GM18498 (cell line): ENCODE measurements around the gene HDGFL2.

Experiments
- ATAC-seq: cut with Tn5 transposase; IDR thresholded peaks from one replicate; pipeline ENCODE4 v1.9.1; 2021; ENCODE audit warnings: mild to moderate bottlenecking, moderate library complexity; ENCODE audit not compliant: unreplicated experiment

The HDGFL2 gene

GRCh38 chr19:4464815-4465581 is 7.1 kb upstream of the HDGFL2 start:
- ATAC-seq: no peak

GRCh38 chr19:4467835-4468234 is 4.3 kb upstream of the HDGFL2 start:
- ATAC-seq: no peak

- ATAC-seq: peak; percentile 84
These were observed 509 bp upstream of the HDGFL2 start for GRCh38 chr19:4471403-4472173.

- ATAC-seq: no peak
These were observed 1.1 kb downstream of the HDGFL2 start for GRCh38 chr19:4473011-4473762.

GRCh38 chr19:4473763-4474513 is 1.8 kb downstream of the HDGFL2 start:
- no peak for ATAC-seq

GRCh38 chr19:4474514-4475022 is 2.5 kb downstream of the HDGFL2 start:
- ATAC-seq: no peak

- ATAC-seq: no peak
These were observed 5.1 kb downstream of the HDGFL2 start for GRCh38 chr19:4477034-4477801.

- no peak for ATAC-seq
These were observed 10.7 kb downstream of the HDGFL2 start for GRCh38 chr19:4482721-4483364.

- ATAC-seq: no peak
These were observed 11.3 kb downstream of the HDGFL2 start for GRCh38 chr19:4483385-4483784.

GRCh38 chr19:4487572-4487971 is 15.5 kb downstream of the HDGFL2 start:
- ATAC-seq: no peak

GRCh38 chr19:4488496-4488895 is 16.4 kb downstream of the HDGFL2 start:
- no peak for ATAC-seq

GRCh38 chr19:4491446-4491845 is 19.3 kb downstream of the HDGFL2 start:
- ATAC-seq: no peak

- ATAC-seq: no peak
These were observed 20.4 kb downstream of the HDGFL2 start for GRCh38 chr19:4492337-4493103.

- no peak for ATAC-seq
These were observed 21.2 kb downstream of the HDGFL2 start for GRCh38 chr19:4493104-4493928.

- no peak for ATAC-seq
These were observed 22.0 kb downstream of the HDGFL2 start for GRCh38 chr19:4493929-4494690.

- no peak for ATAC-seq
These were observed 22.6 kb downstream of the HDGFL2 start for GRCh38 chr19:4494691-4495064.

GRCh38 chr19:4495471-4495870 is 23.4 kb downstream of the HDGFL2 start:
- ATAC-seq: no peak
